Osteoblast (primary cell): ENCODE measurements around the gene PARD6A. TPM values are rescaled to one million over a fixed set of nuclear protein-coding genes. Genes with fewer than 3 reads are reported as not detected.

ENCODE experiments used
- DNase-seq: peaks from one replicate; pipeline ENCODE4 v3.0.0; 2011; ENCODE audit warnings: low spot score, mixed read lengths; ENCODE audit not compliant: insufficient read length; ENCODE audit errors: missing footprints
- H2AFZ ChIP-seq: 2 replicates; pipeline ENCODE4 v1.6.0; 2011; ENCODE audit warnings: mild to moderate bottlenecking, low read length
- H3K27ac ChIP-seq: 2 replicates; pipeline ENCODE4 v1.5.1; 2011; ENCODE audit warnings: mild to moderate bottlenecking, low read depth, low read length, moderate library complexity
- H3K27me3 ChIP-seq: 2 replicates; pipeline ENCODE4 v1.6.0; 2012; ENCODE audit warnings: mild to moderate bottlenecking, control low read depth, inconsistent platforms, low read length, moderate library complexity; ENCODE audit not compliant: insufficient read depth
- H3K36me3 ChIP-seq: 2 replicates; pipeline ENCODE4 v1.5.1; 2011; ENCODE audit warnings: mild to moderate bottlenecking, low read length, control low read depth, moderate library complexity; ENCODE audit not compliant: insufficient read depth
- H3K4me1 ChIP-seq: 2 replicates; pipeline ENCODE4 v1.5.1; 2011; ENCODE audit warnings: mild to moderate bottlenecking, low read length, control low read depth, moderate library complexity; ENCODE audit not compliant: insufficient read depth
- H3K4me2 ChIP-seq: 2 replicates; pipeline ENCODE4 v1.6.0; 2011; ENCODE audit warnings: mild to moderate bottlenecking, low read length; ENCODE audit not compliant: insufficient read depth
- H3K4me3 ChIP-seq: fragments of 200-600 bp; sonication (generic); 3 replicates; pipeline ENCODE4 v1.5.1; 2012; ENCODE audit warnings: mild to moderate bottlenecking, low read length, inconsistent platforms; ENCODE audit not compliant: insufficient read depth
- H3K79me2 ChIP-seq: 2 replicates; pipeline ENCODE4 v1.6.0; 2012; ENCODE audit warnings: mild to moderate bottlenecking, low read length, control low read depth, inconsistent platforms; ENCODE audit not compliant: insufficient read depth
- H3K9me3 ChIP-seq: 2 replicates; pipeline ENCODE4 v1.5.1; 2011; ENCODE audit warnings: low read depth, low read length, control low read depth
- H4K20me1 ChIP-seq: 2 replicates; pipeline ENCODE4 v1.6.0; 2012; ENCODE audit warnings: mild to moderate bottlenecking, low read length, control low read depth; ENCODE audit not compliant: insufficient read depth
- CTCF ChIP-seq: IDR thresholded peaks from 2 replicates; pipeline ENCODE4 v1.5.1; 2011; ENCODE audit warnings: mild to moderate bottlenecking, low read depth, low read length, moderate library complexity; ENCODE audit errors: extremely low read depth
- total RNA-seq: library from RNA; depleted of rRNA; stranded (reverse); fragments of >200 nt; gene quantifications from 2 replicates; pipeline ENCODE4 v1.2.3, GENCODE V29; 2012

PARD6A gene
- total RNA-seq, 1 donor, result 2.9 TPM

- Histone ChIP-seq H4K20me1 (no peaks in the 10 kb centered on the region), H2AFZ (peak overlapping the region; percentile 35), H3K79me2 (peaks cover 4% of the 10 kb centered on the region), H3K9me3 (no peaks in the 10 kb centered on the region), H3K4me3 (peak overlapping the region; percentile 85), H3K36me3 (peaks cover 5% of the 10 kb centered on the region), H3K27ac (peak overlapping the region; percentile 73), H3K4me1 (peaks cover 15% of the 10 kb centered on the region), H3K4me2 (peak overlapping the region; percentile 85), H3K27me3 (no peaks in the 10 kb centered on the region)
- peak; percentile 94 for DNase-seq
- TF ChIP-seq CTCF, result no peak
Measured at GRCh38 chr16:67666032-67666551, 5.3 kb downstream of the PARD6A start.

GRCh38 chr16:67666559-67667452, 6.0 kb downstream of the PARD6A start, which contains the start of the genes C16orf86 and ENKD1:
C16orf86 (plus strand) TSS chr16:67666814; CDS start chr16:67666971, 157 bp downstream.
ENKD1 (minus strand) TSS chr16:67666750; CDS start chr16:67666442, 308 bp downstream.
- peaks cover 4% of the 10 kb centered on the region for H3K79me2 ChIP-seq
- no peaks in the 10 kb centered on the region for H4K20me1 ChIP-seq
- peak within 1 kb of the TSS; percentile 85 for H3K4me2 ChIP-seq
- TF ChIP-seq CTCF, result no peak
- H3K9me3 ChIP-seq, result no peaks in the 10 kb centered on the region
- DNase-seq, result peak; percentile 98
- H3K4me1 ChIP-seq, result peaks cover 15% of the 10 kb centered on the region
- peak within 1 kb of the TSS; percentile 73 for H3K27ac ChIP-seq
- H3K36me3 ChIP-seq, result peaks cover 5% of the 10 kb centered on the region
- peak within 1 kb of the TSS; percentile 84 for H2AFZ ChIP-seq
- no peaks in the 10 kb centered on the region for H3K27me3 ChIP-seq
- peak within 1 kb of the TSS; percentile 85 for H3K4me3 ChIP-seq

- Histone ChIP-seq H3K4me2 (peak overlapping the region; percentile 85), H3K4me1 (peaks cover 15% of the 10 kb centered on the region), H3K36me3 (peaks cover 3% of the 10 kb centered on the region), H3K27ac (peak overlapping the region; percentile 73), H3K4me3 (peak overlapping the region; percentile 85), H3K9me3 (no peaks in the 10 kb centered on the region), H2AFZ (peak overlapping the region; percentile 84), H3K27me3 (no peaks in the 10 kb centered on the region), H3K79me2 (peaks cover 4% of the 10 kb centered on the region), H4K20me1 (no peaks in the 10 kb centered on the region)
- no peak for TF ChIP-seq CTCF
- DNase-seq, result peak; percentile 92
Measured at GRCh38 chr16:67667453-67667816, 6.7 kb downstream of the PARD6A start.
